HL-60/S4 (cell line): ENCODE measurements around the gene BBIP1.

ENCODE experiments used
- in situ Hi-C: fragments of 300-500 bp; cut with MboI; formaldehyde crosslinking; loops from 2 replicates; pipeline ENCODE4 v1.14.3; 2022; ENCODE audit warnings: low sequenced_read_pairs

BBIP1 gene, protein sequence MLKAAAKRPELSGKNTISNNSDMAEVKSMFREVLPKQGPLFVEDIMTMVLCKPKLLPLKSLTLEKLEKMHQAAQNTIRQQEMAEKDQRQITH

DNA sequence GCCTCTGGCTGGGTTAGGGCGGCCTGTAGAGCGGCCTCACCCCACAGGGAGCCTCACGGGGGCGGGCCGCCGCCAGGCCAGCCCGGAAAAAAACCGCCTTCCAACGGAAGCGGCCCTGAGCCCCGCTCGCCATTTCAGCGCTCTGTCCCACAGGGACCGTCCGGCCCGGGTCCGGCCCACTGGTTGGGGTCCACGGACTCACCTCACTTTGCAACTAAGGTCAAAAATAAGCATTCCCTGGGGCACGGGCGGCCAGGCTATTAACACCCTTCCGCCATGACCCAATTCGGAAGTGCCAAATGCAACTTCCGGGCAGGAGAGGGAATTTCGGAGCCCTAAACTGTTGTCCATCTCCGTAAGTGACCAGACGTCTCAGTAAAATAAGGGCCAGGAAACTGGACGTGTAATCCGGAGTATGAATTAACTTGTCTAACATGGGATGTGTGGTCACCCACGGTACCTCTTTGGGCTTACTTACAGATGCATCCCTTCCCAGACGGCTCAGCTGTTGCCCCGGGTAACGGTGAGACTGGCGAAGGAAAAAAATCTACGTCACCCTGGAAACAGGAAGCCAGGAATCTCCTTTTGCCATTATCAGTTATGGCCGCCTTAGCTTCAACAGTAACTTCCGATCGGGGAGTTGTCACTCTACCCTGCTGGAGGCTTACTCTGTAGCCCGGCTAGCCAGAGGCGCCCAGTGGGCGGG lies at the start of gene BBIP1:
Gene BBIP1, minus strand, starts transcription at position 538 of the 706 bp plus-strand sequence. CDS start 1,023 bp downstream, outside the sequence.
- in situ Hi-C loops: no loop called here

DNA sequence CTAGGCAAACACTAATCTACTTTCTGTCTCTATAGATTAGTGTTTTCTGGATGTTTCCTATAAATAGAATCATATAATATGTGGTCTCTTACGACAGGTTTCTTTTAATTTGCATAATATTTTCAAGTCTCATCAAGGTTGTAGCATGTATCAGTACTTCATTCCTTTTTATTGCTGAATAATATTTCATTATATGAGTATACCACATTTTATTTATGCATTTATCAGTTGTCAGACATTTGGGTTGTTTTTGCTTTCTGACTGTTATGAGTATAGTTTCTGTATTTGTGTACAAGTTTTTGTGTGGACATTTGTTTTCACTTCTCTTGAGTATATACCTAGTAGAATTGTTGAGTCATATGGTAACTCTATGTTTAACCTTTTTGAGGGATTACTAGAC lies 48.7 kb upstream of the BBIP1 start:
- in situ Hi-C loops: no loop called here

DNA sequence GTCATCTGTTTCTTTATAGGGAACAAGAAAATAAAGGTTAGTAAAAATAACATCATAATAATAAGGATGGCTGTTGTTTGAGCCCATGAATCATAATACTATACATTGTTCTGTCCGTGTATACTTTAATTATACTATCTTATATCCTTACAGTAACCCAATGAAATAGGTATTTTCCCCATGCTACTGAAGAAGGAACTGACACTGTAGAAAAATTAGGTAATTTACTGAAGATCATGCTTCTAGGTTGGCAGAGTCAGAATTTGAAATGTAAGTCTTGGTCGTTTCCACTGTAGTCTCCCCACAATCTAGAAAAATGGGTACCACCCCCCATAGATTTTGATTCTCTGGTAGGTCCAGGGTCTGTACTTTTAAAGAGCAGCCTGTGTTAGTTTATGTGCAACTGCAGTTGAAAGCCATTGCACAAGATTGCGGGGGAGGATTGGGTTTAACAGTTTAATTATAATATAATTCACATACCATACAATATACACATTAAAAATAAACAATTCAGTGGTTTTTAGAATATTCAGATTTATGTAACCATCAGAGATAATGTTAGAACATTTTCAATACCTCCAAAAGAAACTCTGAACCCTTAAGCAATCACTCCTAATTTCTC lies 48.1 kb upstream of the BBIP1 start:
- in situ Hi-C loops: no loop called here

DNA sequence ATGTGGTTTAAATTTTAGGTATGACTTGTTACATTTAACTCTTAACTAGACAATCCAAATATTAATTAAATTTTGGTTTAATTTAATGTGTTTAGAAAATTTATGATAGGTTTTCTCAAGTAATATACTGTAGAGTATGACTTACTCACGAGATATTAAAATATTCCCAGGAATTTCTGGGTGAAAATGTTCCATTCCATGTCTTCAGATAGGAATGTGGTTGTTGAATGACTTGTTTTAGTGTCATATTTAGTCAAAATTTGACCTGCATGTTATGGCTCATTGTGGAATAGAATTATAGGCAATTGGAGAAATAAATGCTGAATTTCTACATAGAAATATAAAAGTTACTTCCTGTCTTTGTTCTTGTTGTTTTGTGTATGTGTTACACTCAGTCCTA lies 47.2 kb upstream of the BBIP1 start:
- in situ Hi-C loops: no loop called here

DNA sequence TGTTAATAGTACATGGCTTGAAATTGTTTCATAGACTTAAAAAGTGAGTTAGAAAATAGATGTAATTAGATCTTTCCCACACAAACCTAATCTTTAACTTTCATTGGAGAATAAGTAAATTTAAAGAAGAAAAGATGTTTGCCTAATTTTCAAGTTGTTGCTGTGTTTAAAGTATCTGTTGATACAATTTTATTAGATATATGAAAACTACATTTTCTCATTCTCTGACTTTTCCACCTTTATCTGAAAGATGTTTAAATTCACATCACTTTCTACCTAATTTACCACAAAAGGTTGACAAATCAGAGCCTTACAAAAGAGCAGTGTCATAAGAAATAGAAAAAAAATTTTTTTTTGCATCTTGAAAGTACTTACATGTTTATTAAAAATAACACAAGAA lies 46.2 kb upstream of the BBIP1 start:
- in situ Hi-C loops: no loop called here

DNA sequence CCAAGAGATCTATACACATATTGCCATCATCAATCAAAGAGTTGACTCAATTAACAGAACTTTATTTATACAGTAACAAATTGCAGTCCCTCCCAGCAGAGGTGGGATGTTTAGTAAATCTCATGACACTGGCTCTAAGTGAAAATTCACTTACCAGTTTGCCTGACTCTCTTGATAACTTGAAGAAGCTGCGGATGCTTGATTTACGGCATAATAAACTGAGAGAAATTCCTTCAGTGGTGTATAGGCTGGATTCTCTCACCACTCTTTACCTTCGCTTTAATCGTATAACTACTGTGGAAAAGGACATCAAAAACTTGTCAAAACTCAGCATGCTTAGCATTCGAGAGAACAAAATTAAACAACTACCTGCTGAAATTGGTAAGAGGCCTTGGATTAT lies 45.7 kb upstream of the BBIP1 start:
- in situ Hi-C loops: no loop called here

DNA sequence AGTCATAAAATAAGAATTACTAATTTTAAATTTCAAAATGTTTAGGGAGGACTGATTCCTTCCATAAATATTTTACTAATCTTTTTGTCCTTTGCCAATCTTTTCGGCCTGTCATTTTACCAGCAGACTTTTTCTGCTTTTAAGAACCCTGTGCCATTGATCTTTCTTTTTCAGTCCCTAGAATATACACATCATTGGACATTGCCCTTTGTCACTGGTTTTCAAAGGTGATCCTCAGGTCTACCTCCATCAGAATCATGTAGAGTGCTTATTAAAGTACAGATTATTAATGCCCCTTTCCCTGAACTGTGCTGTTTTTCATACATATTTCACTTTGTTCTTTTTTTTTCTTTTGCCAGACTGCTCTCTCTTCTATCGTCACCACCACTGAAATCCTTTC lies 44.2 kb upstream of the BBIP1 start:
- in situ Hi-C loops: no loop called here

DNA sequence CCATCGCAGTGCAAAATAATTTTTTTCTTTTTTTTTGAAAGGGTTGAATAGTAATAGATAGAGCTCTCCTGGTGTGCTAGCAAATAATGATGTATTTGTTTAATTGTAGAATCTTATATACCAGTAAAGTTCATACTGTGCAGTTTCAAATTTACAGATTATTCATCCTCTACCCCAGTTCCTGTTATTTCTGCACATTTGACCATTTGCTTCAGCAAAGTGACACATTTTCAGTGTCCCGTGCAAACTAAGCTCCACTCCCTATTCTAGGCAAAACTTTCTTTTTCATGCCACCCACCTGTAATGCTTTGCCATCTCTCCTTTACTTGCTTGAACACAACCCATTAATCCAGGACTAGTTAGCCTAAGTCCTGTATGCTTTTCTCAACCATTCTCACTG lies 43.5 kb upstream of the BBIP1 start:
- in situ Hi-C loops: no loop called here

DNA sequence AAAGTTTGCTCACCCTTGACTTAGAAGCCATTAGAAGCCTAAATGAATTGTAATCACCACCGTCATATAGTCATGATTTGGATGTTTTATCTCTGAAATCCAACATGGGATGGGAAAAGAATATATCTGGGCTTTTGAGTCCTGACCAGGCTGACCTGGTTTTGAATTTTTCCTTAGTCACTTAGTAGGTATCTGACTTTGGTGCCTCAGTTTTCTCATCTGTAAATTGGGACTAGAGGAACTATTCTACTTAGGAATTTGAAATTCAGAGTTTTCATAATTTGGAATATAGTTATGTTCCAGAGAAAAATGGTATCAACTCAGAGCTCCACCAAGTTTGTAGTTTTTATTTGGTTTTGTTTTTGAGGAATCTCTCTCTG lies 41.3 kb upstream of the BBIP1 start:
- in situ Hi-C loops: no loop called here

DNA sequence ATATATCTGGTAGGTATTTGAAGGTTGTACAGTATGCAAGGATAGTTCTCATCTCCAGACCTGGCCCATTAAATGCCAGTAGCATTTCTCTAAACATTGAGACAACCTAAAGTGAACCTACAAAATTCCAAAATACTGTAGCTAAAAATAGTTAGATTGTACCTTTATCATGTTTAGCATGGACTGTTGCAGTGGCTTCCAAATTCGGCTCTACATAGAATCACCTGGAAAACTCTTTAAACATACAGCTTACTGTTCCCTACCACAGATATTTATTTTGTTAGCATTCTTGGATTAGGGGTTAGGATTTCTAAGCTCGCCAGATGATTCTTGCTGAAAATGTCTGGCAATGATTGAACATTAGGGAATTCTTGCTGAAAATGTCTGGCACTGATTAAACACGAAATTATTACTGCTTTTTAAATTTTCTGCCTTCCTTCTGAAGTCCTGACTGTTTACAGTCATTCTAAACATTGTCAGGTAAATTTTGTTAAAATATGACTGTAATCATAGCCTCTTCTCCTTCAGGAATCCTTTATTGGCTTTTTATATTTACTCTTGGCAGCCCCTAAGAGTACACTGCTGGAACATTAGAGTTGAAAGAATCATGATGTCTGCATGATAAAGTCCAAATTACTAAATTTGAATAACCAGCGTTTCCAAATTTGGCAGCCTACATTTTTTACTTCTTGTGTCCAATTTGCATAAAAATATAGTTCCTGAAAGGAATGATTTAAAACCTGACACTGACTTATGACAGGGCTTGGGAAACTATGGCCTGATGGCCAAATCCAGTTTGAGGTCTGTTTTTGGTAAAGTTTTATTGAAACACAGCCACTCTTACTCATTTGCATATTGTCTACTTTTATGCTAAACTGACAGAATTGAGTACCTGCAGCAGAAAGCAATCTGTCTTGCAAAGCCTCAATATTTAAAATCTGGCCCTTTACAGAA lies 40.7 kb upstream of the BBIP1 start:
- in situ Hi-C loops: no loop called here

DNA sequence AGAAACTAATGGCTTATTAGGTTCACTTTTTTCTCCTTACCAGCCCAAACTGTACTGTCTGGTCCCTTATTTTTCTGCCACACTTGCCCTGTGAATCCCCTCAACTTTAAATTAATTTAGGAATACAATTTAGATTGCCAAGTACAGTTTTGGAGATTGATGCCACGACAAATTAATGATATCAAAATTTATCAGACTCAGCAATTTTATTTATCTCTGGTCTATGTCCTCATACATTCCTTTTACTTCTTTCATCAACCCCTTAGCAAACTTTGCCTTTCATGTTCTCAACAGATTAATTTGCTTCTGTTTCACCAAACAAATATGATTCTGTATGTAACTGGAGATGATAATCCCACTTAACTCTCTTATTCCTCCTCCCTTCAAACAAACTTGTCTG lies 38.6 kb upstream of the BBIP1 start:
- in situ Hi-C loops: no loop called here

DNA sequence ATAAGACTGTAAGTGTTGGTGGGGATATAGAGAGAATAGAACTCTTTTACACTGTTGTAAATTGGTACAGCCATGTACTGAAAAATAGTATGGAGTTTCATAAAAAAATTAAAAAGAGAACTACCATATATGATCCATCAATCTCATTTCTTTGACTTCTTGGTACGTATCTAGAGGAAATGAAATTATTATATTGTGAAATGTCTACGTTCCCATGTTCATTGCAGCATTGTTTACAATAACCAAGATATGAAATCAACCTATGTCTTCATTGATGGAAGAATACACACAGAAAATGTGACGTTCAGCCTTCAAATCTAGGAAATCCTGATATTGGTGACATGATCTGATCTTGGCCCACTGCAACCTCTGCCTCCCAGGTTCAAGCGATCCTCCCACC lies 32.4 kb upstream of the BBIP1 start:
- in situ Hi-C loops: no loop called here

DNA sequence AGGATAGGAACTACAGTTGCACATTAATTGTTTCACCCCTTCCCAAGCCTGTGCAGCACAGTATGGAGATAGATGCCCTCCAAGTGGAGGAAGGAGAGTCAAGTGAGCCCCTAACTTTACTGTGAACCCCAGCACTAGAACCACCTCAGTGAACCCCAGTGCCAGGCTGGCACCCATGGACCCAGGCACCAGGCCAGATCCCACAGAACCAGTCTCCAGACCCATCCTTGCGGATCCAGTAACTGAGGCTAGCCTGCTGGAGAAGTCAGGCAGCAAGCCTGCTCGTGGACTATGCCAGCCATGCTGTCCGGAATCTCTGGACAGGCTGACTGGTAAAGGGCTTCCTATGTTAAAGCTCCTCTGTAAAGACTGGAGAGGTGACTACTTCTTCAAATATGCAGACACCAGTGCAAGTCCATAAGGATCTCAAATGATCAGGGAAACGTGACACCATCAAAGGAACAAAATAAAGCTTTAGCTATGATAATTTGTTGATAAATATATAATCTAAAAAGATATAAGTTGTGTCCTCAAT lies 28.1 kb upstream of the BBIP1 start:
- in situ Hi-C loops: no loop called here

DNA sequence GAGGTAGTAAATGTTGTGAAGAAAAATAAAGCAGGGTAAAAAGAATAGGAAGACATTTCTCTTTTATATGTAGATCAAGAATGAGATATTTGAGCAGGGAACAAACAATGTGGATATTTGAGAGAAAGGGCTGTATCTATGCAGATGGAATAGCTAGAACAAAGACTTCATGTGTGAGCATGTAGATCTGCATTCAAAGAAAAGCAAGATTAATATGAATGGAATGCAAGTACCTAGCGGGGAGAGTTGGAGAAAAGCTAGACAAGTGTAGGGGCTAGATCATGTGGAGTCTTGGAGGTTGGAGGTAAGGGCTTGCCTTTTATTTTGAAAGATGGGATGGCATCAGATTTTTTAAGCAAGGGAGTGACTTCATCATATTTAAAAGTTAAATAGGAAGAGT lies 27.5 kb upstream of the BBIP1 start:
- in situ Hi-C loops: no loop called here

DNA sequence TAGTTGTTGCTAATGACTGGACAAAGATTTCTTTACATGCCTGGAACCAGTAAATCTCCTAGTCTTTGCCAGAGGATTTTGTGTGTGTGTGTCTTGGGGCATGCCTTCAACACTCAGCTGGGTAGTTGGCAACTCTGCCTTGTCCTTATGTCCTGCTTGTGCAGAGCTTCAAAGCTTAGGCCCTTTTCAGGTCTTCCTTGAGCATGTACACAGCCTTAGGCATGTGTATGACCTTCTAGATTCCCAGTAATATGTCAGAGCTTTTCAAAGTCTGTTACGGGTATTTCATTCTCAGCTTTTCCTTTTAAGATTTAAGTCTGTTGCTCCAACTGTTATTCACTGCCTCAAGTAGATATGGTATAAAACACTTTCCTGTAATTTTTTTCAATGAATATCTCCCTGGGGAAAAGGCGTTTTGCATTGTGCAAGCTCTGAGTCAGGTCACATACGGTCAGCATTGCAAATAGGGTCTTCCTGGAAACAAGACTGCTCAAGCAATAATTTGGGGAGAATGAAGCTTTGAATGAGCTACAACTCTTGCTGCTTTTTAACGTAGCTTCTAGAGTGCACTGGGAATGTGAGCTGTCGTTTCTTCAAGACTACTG lies 25.9 kb upstream of the BBIP1 start:
- in situ Hi-C loops: no loop called here

DNA sequence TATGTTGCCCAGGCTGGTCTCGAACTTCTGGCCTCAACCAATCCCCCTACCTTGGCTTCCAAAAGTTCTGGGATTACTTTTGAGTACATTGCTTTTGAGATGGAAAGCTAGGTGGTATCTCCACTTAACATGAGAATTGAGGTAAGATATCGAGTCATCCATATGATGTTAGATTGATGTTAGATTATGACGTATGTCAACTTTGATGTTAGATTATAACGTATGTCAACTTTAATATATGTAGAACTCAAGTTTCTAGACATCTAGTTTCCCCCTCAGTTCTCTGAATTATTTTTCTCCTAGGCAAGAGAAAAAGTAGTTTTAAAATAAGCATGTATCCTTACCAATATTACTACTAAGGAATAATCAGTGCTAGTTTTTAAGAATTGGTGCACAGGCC lies 20.4 kb upstream of the BBIP1 start:
- in situ Hi-C loops: no loop called here

DNA sequence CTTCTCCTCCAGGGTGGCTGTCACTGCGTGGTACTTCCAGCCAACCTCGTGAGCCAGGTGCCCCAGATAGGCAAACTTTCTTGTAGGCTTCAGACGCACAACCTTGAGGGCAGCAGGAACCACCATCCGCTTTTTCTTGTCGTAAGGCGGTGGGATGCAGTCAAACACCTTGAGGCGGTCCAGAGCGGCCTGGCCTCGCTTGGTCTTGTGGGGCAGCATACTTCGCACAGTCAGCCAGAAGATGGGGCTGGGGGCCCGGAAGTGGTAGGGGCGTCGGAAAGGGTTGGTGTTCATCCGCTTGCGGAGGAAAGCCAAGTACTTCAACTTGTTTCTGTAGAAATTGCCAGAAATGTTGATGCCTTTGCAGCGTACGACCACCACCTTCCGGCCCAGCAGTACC lies 17.8 kb upstream of the BBIP1 start:
- in situ Hi-C loops: no loop called here

DNA sequence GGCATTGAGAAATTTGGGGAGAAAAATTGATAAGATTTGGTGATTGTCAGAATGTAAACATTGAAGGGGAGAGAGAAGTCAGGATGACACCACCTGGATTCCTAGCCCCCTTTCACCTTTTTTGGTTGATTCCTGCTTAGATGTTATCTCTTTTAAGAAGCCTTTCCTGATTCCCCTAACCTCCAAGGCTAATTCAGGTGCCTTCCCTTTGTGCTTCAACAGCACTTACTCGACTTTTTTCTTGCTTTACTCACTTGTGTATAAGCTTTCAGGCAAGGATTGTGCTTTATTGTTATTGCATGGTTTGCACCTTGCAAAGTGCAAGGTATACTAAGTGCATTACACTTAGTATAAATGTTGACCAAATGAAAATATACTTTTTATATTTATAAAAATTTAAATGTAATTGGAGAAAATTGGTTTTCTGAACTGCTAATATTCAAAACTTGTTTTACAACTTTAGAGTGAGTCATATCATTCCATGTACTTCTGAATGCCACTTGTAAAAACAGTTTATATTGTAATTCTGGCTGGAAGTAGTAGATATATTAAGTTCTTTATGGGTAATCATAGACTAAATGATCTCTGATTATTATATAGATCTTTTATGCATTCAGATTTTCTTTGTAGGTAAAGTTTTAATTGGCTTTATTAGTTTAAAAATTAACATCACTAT lies 13.7 kb upstream of the BBIP1 start:
- in situ Hi-C loops: no loop called here

DNA sequence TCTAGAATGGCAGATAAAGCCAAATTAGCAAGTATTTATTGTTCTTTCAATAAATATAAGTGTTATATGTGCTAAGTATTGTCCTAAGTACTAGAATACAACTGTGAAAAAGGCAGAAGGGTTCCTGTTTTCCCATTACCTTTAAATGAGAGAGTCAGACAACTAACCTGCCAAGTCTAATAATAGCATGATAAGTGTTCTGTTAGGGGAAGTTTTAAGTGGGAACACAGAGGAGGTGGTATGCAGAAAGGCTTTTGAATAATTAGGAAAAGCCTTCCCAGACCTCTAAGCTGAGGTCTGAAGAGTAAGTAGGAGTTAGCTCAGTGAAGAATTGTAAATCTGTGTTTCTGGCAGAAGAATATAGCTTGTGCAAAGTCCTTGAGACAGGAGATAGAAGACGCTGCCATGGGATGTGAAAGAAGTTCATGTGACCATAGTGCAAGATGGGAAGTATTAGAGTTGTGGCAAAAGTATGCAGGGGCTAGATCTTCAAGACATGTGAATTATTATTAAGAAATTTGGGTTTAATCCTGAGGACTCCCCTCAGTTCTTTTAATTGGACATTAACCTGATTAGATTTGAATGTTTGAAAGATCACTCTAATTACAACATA lies 12.9 kb upstream of the BBIP1 start:
- in situ Hi-C loops: no loop called here

DNA sequence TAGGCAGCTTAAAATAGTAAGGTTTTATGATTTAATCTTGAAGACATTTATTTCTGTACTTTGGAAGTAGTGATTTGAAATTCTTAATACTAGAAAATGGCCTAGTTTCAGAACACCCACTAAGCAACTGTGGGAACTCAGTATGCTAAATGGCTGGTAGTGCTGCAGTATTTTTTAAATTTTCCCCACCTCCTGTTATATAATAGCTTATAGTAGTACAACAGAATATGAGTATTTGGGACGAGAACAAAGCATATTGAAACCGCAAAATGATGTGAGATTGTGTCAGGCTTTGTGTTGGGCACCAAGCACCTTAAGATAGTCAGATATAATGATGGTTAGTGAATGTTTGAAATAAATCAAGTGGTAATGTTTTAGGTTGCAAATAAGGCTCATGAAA lies 8.5 kb upstream of the BBIP1 start:
- in situ Hi-C loops: no loop called here
